PC-9 (cell line): ENCODE data around the gene LRP2.

Experiments used
- CTCF ChIP-seq: fragments of 200-600 bp; sonication (generic); conservative IDR thresholded peaks from 2 replicates; pipeline ENCODE4 v1.6.1; 2017; ENCODE audit warnings: mixed run types, antibody characterized with exemption, mild to moderate bottlenecking, moderate library complexity
- EZH2 ChIP-seq: fragments of 200-600 bp; sonication (generic); IDR thresholded peaks from 2 replicates; pipeline ENCODE4 v1.8.0; 2017; ENCODE audit warnings: antibody characterized with exemption, low read depth

- TF ChIP-seq CTCF: peak; percentile 85
- no peak for TF ChIP-seq EZH2
Measured at GRCh38 chr2:169109502-169110409, 252.6 kb downstream of the LRP2 start.
